ENCODE data around the gene TTC17.

The TTC17 gene

DNA sequence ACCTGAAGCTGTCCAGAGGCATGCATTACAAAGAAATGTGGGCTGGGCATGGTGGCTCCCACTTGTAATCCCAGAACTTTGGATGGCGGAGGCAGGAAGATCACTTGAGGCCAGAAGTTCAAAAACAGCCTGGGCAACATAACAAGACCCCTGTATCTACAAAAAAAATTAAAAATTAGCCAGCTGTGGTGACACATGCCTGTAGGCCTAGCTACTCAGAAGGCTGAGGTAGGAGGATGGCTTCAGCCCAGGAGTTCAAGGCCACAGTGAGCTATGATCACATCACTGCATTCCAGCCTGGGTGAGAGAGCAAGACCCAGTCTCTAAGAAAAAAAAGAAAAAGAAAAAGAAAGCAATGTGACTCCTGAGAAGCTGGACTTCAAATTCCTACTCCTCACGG lies 183.3 kb downstream of the TTC17 start:
- no peak for DNase-seq

DNA sequence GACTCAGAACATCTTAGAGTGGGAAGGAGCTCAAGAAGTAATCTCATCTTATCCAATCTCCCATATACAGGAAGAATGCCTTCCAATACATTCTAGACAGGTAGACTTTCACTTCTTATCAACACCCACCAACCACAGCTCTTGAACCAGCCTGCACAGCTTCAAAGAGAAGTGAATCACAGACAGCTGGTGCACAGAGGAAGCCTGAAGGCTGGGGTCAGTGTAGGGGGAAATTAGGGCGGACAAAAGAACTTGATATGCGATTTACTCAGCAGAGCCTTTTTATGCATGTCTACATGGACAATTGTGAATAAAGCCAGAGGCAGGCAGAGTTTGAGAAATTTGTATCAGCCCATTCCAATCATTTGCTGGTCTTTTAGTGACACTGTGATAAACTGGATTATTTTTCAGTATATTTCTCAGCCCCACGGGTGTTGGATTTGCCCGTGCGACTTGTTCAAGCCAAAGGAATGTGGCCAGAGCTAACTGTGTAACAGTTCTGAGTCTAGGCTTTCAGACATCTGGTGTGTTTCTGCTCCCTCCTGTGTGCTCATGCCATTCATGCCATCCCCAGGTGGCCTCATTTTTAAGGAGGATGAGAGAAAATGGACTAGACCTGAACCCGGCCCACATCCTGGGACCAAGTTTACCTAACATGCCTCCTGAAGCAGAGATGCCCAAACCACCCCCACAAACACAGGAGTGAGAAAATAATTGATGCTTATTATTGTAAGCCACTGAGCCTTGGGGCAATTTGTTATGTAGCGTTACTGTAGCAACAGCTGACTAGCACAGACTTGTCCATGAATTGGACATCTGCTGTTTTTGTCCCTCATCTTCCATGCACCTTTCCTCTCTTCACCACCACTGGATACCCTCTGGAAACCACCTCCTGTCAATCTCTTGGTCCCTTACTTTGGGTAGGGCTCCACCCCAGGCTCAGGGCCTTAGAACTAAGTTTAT lies 184.3 kb downstream of the TTC17 start:
- DNase-seq = no peak

All from hematopoietic multipotent progenitor cell treated with erythropoietin and hydrocortisone succinate and interleukin-3 and kit ligand, for 4 days (in vitro differentiated cells).